GM12891 (cell line): ENCODE results near the gene ENGASE.

Experiments used
- PAX5 ChIP-seq: IDR thresholded peaks from 2 replicates; pipeline ENCODE4 v1.6.1; 2011; ENCODE audit warnings: low read length, moderate library complexity, mild to moderate bottlenecking; ENCODE audit not compliant: insufficient read depth, severe bottlenecking
- POLR2A ChIP-seq: IDR thresholded peaks from 2 replicates; pipeline ENCODE4 v1.6.1; 2011; ENCODE audit warnings: low read depth, low read length, control low read depth
- POLR2AphosphoS5 ChIP-seq: IDR thresholded peaks from 2 replicates; pipeline ENCODE4 v1.6.1; 2011; ENCODE audit warnings: low read depth, low read length, control low read depth
- POU2F2 ChIP-seq: IDR thresholded peaks from 2 replicates; pipeline ENCODE4 v1.6.1; 2011; ENCODE audit warnings: low read depth, mild to moderate bottlenecking, control low read depth, low read length, moderate library complexity
- SPI1 ChIP-seq: IDR thresholded peaks from 2 replicates; pipeline ENCODE4 v1.6.1; 2011; ENCODE audit warnings: low read depth, low read length, control low read depth
- TAF1 ChIP-seq: IDR thresholded peaks from 2 replicates; pipeline ENCODE4 v1.6.1; 2011; ENCODE audit warnings: low read depth, low read length, control low read depth

- TF ChIP-seq TAF1 = no peak
- no peak for TF ChIP-seq POLR2A
- no peak for TF ChIP-seq POLR2AphosphoS5
- no peak for TF ChIP-seq POU2F2
- TF ChIP-seq PAX5 = no peak
- TF ChIP-seq SPI1 = no peak
These were observed 56.1 kb downstream of the ENGASE start for GRCh38 chr17:79130536-79131273.
